IMR-90 (cell line): ENCODE measurements around the gene RAD51B. TPM values are rescaled to one million over a fixed set of nuclear protein-coding genes. Genes with fewer than 3 reads are reported as not detected.

Source experiments
- ATAC-seq: fragments of 200-7000 bp; cut with Tn5 transposase; 2 replicates; pipeline ENCODE4 v1.9.1; 2020; ENCODE audit warnings: low read depth, mild to moderate bottlenecking, moderate library complexity
- BruUV-seq: library from RNA; stranded (reverse); fragments of 400-500 nt; replicated peaks from 2 replicates; lab custom pipeline; 2021; lab: Mats Ljungman, UMichigan
- CTCF ChIA-PET: fragments of 300-600 bp; formaldehyde crosslinking; extraction: SDS; loops from one replicate; lab custom pipeline; 2021; ENCODE audit warnings: antibody characterized with exemption; lab: Yijun Ruan, JAX
- POLR2A ChIA-PET: fragments of 300-600 bp; sonication (Branson Sonifier 250); formaldehyde crosslinking; loops from one replicate; lab custom pipeline; 2022; ENCODE audit warnings: antibody characterized with exemption; ENCODE audit not compliant: unreplicated experiment; lab: Charles Lee
- DNase-seq: peaks from one replicate; pipeline ENCODE4 v3.0.0; 2013
- H2AFZ ChIP-seq: replicated peaks from 2 replicates; pipeline ENCODE3; 2013; ENCODE audit warnings: low read length, mild to moderate bottlenecking; ENCODE audit not compliant: poor library complexity
- H2AK5ac ChIP-seq: 2 replicates; pipeline ENCODE4 v1.6.1; 2013; ENCODE audit warnings: low read depth, low read length, inconsistent platforms
- H2AK9ac ChIP-seq: replicated peaks from 2 replicates; pipeline ENCODE3; 2013; ENCODE audit warnings: mild to moderate bottlenecking, low read depth, low read length, moderate library complexity; ENCODE audit not compliant: poor library complexity
- H2BK120ac ChIP-seq: 2 replicates; pipeline ENCODE4 v1.6.1; 2013; ENCODE audit warnings: low read depth, low read length, inconsistent platforms
- H2BK15ac ChIP-seq: 3 replicates; pipeline ENCODE4 v1.6.1; 2013; ENCODE audit warnings: low read depth, low read length, inconsistent platforms
- H2BK20ac ChIP-seq: 2 replicates; pipeline ENCODE4 v1.6.1; 2013; ENCODE audit warnings: low read depth, mild to moderate bottlenecking, inconsistent platforms, low read length, moderate library complexity
- H2BK5ac ChIP-seq: 2 replicates; pipeline ENCODE4 v1.6.1; 2013; ENCODE audit warnings: mild to moderate bottlenecking, low read depth, low read length, inconsistent platforms; ENCODE audit not compliant: poor library complexity, severe bottlenecking
- H3K14ac ChIP-seq: replicated peaks from 2 replicates; pipeline ENCODE4 v1.6.1; 2013; ENCODE audit warnings: low read depth, low read length, inconsistent platforms
- H3K18ac ChIP-seq: 2 replicates; pipeline ENCODE4 v1.6.1; 2013; ENCODE audit warnings: low read depth, low read length, control low read depth
- H3K23ac ChIP-seq: 2 replicates; pipeline ENCODE4 v1.6.1; 2013; ENCODE audit warnings: low read depth, low read length, inconsistent platforms
- H3K27ac ChIP-seq: 2 replicates; pipeline ENCODE4 v1.5.1; 2013; ENCODE audit warnings: mild to moderate bottlenecking, control low read depth, low read length; ENCODE audit not compliant: insufficient read depth
- H3K27me3 ChIP-seq: 2 replicates; pipeline ENCODE4 v1.6.1; 2013; ENCODE audit warnings: low read length; ENCODE audit not compliant: control insufficient read depth, insufficient read depth
- H3K36me3 ChIP-seq: 2 replicates; pipeline ENCODE4 v1.6.1; 2013; ENCODE audit warnings: low read length, mixed read lengths; ENCODE audit not compliant: control insufficient read depth, insufficient read depth
- H3K4ac ChIP-seq: 2 replicates; pipeline ENCODE4 v1.6.1; 2013; ENCODE audit warnings: low read depth, low read length, inconsistent platforms
- H3K4me1 ChIP-seq: 2 replicates; pipeline ENCODE4 v1.6.1; 2013; ENCODE audit warnings: low read length, mixed read lengths; ENCODE audit not compliant: control insufficient read depth, insufficient read depth
- H3K4me2 ChIP-seq: 2 replicates; pipeline ENCODE4 v1.6.1; 2013; ENCODE audit warnings: low read depth, mild to moderate bottlenecking, control low read depth, low read length, moderate library complexity
- H3K4me3 ChIP-seq: 2 replicates; pipeline ENCODE4 v1.5.1; 2013; ENCODE audit warnings: low read depth, mild to moderate bottlenecking, control low read depth, low read length, moderate library complexity; ENCODE audit not compliant: insufficient read depth
- H3K56ac ChIP-seq: 2 replicates; pipeline ENCODE4 v1.6.1; 2013; ENCODE audit warnings: low read length, inconsistent platforms; ENCODE audit not compliant: insufficient read depth; ENCODE audit errors: extremely low read depth
- H3K79me1 ChIP-seq, 2 experiments: 2 replicates each; pipeline ENCODE4 v1.6.1; 2013; ENCODE audit warnings: low read length in 2 of 2, inconsistent platforms in 1 of 2, low read depth in 1 of 2
- H3K9ac ChIP-seq: 2 replicates; pipeline ENCODE4 v1.6.1; 2013; ENCODE audit warnings: low read depth, low read length, control low read depth
- H3K9me1 ChIP-seq: 2 replicates; pipeline ENCODE4 v1.6.1; 2013; ENCODE audit warnings: low read length, inconsistent platforms; ENCODE audit not compliant: insufficient read depth
- H3K9me3 ChIP-seq: 2 replicates; pipeline ENCODE4 v1.6.1; 2013; ENCODE audit warnings: low read length; ENCODE audit not compliant: control insufficient read depth, insufficient read depth
- H4K20me1 ChIP-seq: 2 replicates; pipeline ENCODE4 v1.6.1; 2013; ENCODE audit warnings: low read length, inconsistent platforms; ENCODE audit not compliant: insufficient read depth
- H4K5ac ChIP-seq: 2 replicates; pipeline ENCODE4 v1.6.1; 2013; ENCODE audit warnings: mild to moderate bottlenecking, low read depth, low read length, control low read depth
- H4K8ac ChIP-seq, 2 experiments: 2 replicates each; pipeline ENCODE4 v1.6.1; 2013; ENCODE audit warnings: low read depth in 2 of 2, low read length in 2 of 2, control low read depth in 1 of 2, inconsistent platforms in 1 of 2
- H4K91ac ChIP-seq: 2 replicates; pipeline ENCODE4 v1.6.1; 2013; ENCODE audit warnings: low read depth, low read length, inconsistent platforms; ENCODE audit not compliant: insufficient read depth
- BHLHE40 ChIP-seq: fragments of 150-350 bp; IDR thresholded peaks from 2 replicates; pipeline ENCODE4 v1.6.1; 2016; ENCODE audit warnings: mild to moderate bottlenecking, low read depth, low read length
- CEBPB ChIP-seq: IDR thresholded peaks from 2 replicates; pipeline ENCODE4 v1.6.1; 2012; ENCODE audit warnings: low read depth, low read length, improper control_type of control experiment
- CHD1 ChIP-seq: IDR thresholded peaks from 2 replicates; pipeline ENCODE4 v1.6.1; 2012; ENCODE audit warnings: low read depth, low read length, improper control_type of control experiment
- CTCF ChIP-seq: conservative IDR thresholded peaks from 2 replicates; pipeline ENCODE4 v1.5.1; 2012; ENCODE audit warnings: mild to moderate bottlenecking, low read depth, low read length, improper control_type of control experiment
- ELK1 ChIP-seq: fragments of 150-350 bp; IDR thresholded peaks from 2 replicates; pipeline ENCODE4 v1.6.1; 2016; ENCODE audit warnings: low read depth, mild to moderate bottlenecking, low read length, moderate library complexity, borderline replicate concordance
- FOS ChIP-seq: fragments of 150-350 bp; IDR thresholded peaks from 2 replicates; pipeline ENCODE4 v1.6.1; 2016; ENCODE audit warnings: low read depth, low read length
- MAFK ChIP-seq: IDR thresholded peaks from 2 replicates; pipeline ENCODE4 v1.6.1; 2012; ENCODE audit warnings: low read depth, low read length, improper control_type of control experiment
- MAZ ChIP-seq: IDR thresholded peaks from 2 replicates; pipeline ENCODE4 v1.6.1; 2012; ENCODE audit warnings: low read depth, mild to moderate bottlenecking, low read length, improper control_type of control experiment, moderate library complexity, borderline replicate concordance
- MXI1 ChIP-seq: IDR thresholded peaks from 2 replicates; pipeline ENCODE4 v1.6.1; 2012; ENCODE audit warnings: low read depth, mild to moderate bottlenecking, low read length, moderate library complexity, borderline replicate concordance
- NFE2L2 ChIP-seq: fragments of 150-350 bp; IDR thresholded peaks from 2 replicates; pipeline ENCODE4 v1.6.1; 2016; ENCODE audit warnings: low read depth, mild to moderate bottlenecking, low read length
- POLR2A ChIP-seq: IDR thresholded peaks from 2 replicates; pipeline ENCODE4 v1.6.1; 2012; ENCODE audit warnings: mild to moderate bottlenecking, low read depth, low read length
- RAD21 ChIP-seq: IDR thresholded peaks from 2 replicates; pipeline ENCODE4 v1.6.1; 2012; ENCODE audit warnings: low read length, improper control_type of control experiment
- RCOR1 ChIP-seq: IDR thresholded peaks from 2 replicates; pipeline ENCODE4 v1.6.1; 2012; ENCODE audit warnings: mild to moderate bottlenecking, low read length, improper control_type of control experiment; ENCODE audit not compliant: insufficient replicate concordance
- RFX5 ChIP-seq: IDR thresholded peaks from 2 replicates; pipeline ENCODE4 v1.8.0; 2012; ENCODE audit warnings: low read depth, mild to moderate bottlenecking, low read length, moderate library complexity
- SMC3 ChIP-seq: fragments of 150-350 bp; IDR thresholded peaks from 2 replicates; pipeline ENCODE4 v1.6.1; 2016; ENCODE audit warnings: low read depth, mild to moderate bottlenecking, antibody characterized with exemption, low read length, moderate library complexity
- USF2 ChIP-seq: fragments of 150-350 bp; IDR thresholded peaks from 2 replicates; pipeline ENCODE4 v1.6.1; 2017; ENCODE audit warnings: mild to moderate bottlenecking, antibody characterized with exemption, low read length, low read depth
- WGBS, 2 experiments: methylation state at CpG; one replicate each; pipeline versions ENCODE4 v1.1.5 to v1.1.7; 2013; ENCODE audit warnings: missing lambda C conversion rate in 2 of 2; ENCODE audit not compliant: insufficient read length in 1 of 2; ENCODE audit errors: extremely low coverage in 2 of 2; 5-methylcytosine and 5-hydroxymethylcytosine counted together
- dilution Hi-C: fragments of 300-500 bp; cut with HindIII; formaldehyde crosslinking; loops from one replicate; pipeline ENCODE4 v1.14.3; 2018; ENCODE audit warnings: low sequenced_read_pairs; ENCODE audit not compliant: unreplicated experiment
- in situ Hi-C: fragments of 300-500 bp; cut with MboI; formaldehyde crosslinking; loops from 3 replicates; pipeline ENCODE4 v1.14.3; 2019; ENCODE audit warnings: low sequenced_read_pairs, inconsistent platforms, mixed read lengths
- intact Hi-C: fragments of 100-400 bp; cut with micrococcal nuclease; formaldehyde crosslinking; loops from 2 replicates; pipeline ENCODE4 v1.10.0; 2022
- polyA plus RNA-seq, 3 experiments: library from polyadenylated mRNA; depleted of rRNA; stranded (reverse); fragments of >200 nt; gene quantifications; 2 replicates each; pipeline ENCODE4 v1.2.3, GENCODE V29; 2012; ENCODE audit warnings: low replicate concordance in 1 of 3
- total RNA-seq: library from RNA; depleted of rRNA; stranded (reverse); fragments of >200 nt; gene quantifications from 2 replicates; pipeline ENCODE4 v1.2.3, GENCODE V29; 2012

RAD51B gene
- total and polyA plus RNA-seq, 2 of the 4 experiments (the other 2 are of a cell fraction), result 5.1 to 18.8 TPM

- Histone ChIP-seq H3K4me1 (peaks cover 23% of the 10 kb centered on the region), H3K36me3 (no peaks in the 10 kb centered on the region)
- TF ChIP-seq CHD1, result no peak
- no peak for TF ChIP-seq RFX5
- TF ChIP-seq MAFK, result no peak
- TF ChIP-seq NFE2L2, result no peak
- no peak for TF ChIP-seq SMC3
- no peak for TF ChIP-seq USF2
- no peak for TF ChIP-seq POLR2A
- TF ChIP-seq CTCF, result no peak
- TF ChIP-seq BHLHE40, result no peak
- no peak for TF ChIP-seq RCOR1
- no peak for TF ChIP-seq MAZ
- no peak for TF ChIP-seq ELK1
- TF ChIP-seq MXI1, result no peak
- no peak for TF ChIP-seq RAD21
- no peak for TF ChIP-seq FOS
- TF ChIP-seq CEBPB, result no peak
Measured at GRCh38 chr14:68143341-68143841, 323.8 kb downstream of the RAD51B start.

More at GRCh38 chr14:68143341-68143841, 323.8 kb downstream of the RAD51B start:
- no peaks in the 10 kb centered on the region for H3K9me3 ChIP-seq
- H4K91ac ChIP-seq, result 0 out of 2 replicates have a peak overlapping the region, but pooled peaks have one; percentile 26
- peak overlapping the region; percentile 53 for H3K14ac ChIP-seq
- intact Hi-C loops, result loop anchor here (10.0 kb wide), 1 partner anchor 651 kb away; the partner anchor contains the start of gene ZFP36L1
- H3K27me3 ChIP-seq, result no peaks in the 10 kb centered on the region
- ChIA-PET POLR2A (interaction anchor here (0.6 kb wide), 1 partner anchor 106 kb away, joined by 3 read pairs; no protein-coding TSS in a partner anchor), CTCF (no interaction called here)
- H2BK15ac ChIP-seq, result peak overlapping the region; percentile 85
- H4K8ac ChIP-seq, result peak overlapping the region; percentile 11 to 73; a peak in 3 of 4 replicates
- H2AK5ac ChIP-seq, result peak overlapping the region; percentile 75
- in situ Hi-C loops, result no loop called here
- BruUV-seq, result no TSS peak
- H3K27ac ChIP-seq, result peak overlapping the region; percentile 47; the same call in 1 of the 2 replicates
- dilution Hi-C loops, result no loop called here
- peak overlapping the region; percentile 75 for H2BK20ac ChIP-seq
- no peak overlapping the region for H2AK9ac ChIP-seq
- no peak overlapping the region for H3K4me2 ChIP-seq
- no peak overlapping the region for H3K9ac ChIP-seq
- ATAC-seq (no peak), DNase-seq (peak; percentile 36)
- peak overlapping the region; percentile 68 for H3K4ac ChIP-seq
- no peak overlapping the region for H3K4me3 ChIP-seq
- H4K20me1 ChIP-seq, result no peaks in the 10 kb centered on the region
- 0 out of 2 replicates have a peak overlapping the region, but pooled peaks have one; percentile 11 for H3K23ac ChIP-seq
- peak overlapping the region; percentile 72; the same call in 1 of the 2 replicates for H2BK120ac ChIP-seq
- H4K5ac ChIP-seq, result peak overlapping the region; percentile 60
- H3K18ac ChIP-seq, result peak overlapping the region; percentile 73
- no CpG with 5 or more reads among the region's 4 CpGs for WGBS, 2 experiments
- 0 out of 4 replicates have a peak, but pooled peaks cover 0 to 7% of the 10 kb centered on the region in 2 experiments for H3K79me1 ChIP-seq
- no peak overlapping the region for H3K56ac ChIP-seq
- no peak overlapping the region for H2AFZ ChIP-seq
- peaks cover 11% of the 10 kb centered on the region for H3K9me1 ChIP-seq
- H2BK5ac ChIP-seq, result peak overlapping the region; percentile 17
